Measurements from ENCODE around the gene IL17RA.

Gene IL17RA

GRCh38 chr22:17152340-17152739 lies 67.5 kb downstream of the IL17RA start:
- H3K23ac ChIP-seq (ENCODE audit: low read depth, low read length, poor library complexity) = no peak overlapping the region
- H3K14ac ChIP-seq (ENCODE audit: low read length) = no peak overlapping the region
- no peak overlapping the region for H2AK5ac ChIP-seq (ENCODE audit: low read depth, low read length)
- no peak overlapping the region for H3K18ac ChIP-seq (ENCODE audit: low read length)
- no peak for DNase-seq (ENCODE audit: low spot score)
- H2BK120ac ChIP-seq (ENCODE audit: low read depth, low read length) = no peak overlapping the region
- peaks cover 7 to 54% of the 10 kb centered on the region in 2 donors for H3K36me3 ChIP-seq (replicated peaks in 1 of 2; ENCODE audit: control insufficient read depth in 2 of 2, insufficient read depth in 2 of 2, low read length in 2 of 2)
- H3K4ac ChIP-seq (ENCODE audit: low read length) = no peak overlapping the region
- no peak overlapping the region for H3K4me2 ChIP-seq (ENCODE audit: insufficient read depth, low read length, poor library complexity, severe bottlenecking)
- H2BK15ac ChIP-seq (ENCODE audit: low read length) = no peak overlapping the region
- no peak overlapping the region for H4K91ac ChIP-seq (ENCODE audit: low read depth, low read length, poor library complexity)
- no peak overlapping the region for H2AFZ ChIP-seq (ENCODE audit: low read length)
- no CpG with 5 or more reads among the region's 6 CpGs for WGBS, 2 donors (ENCODE audit: extremely low coverage in 2 of 2, insufficient read length in 2 of 2, insufficient replicate concordance in 1 of 2)
- H3K4me3 ChIP-seq (ENCODE audit: low read length in 2 of 2) = no peak overlapping the region
- H3K79me1 ChIP-seq (ENCODE audit: low read depth, low read length) = peaks cover 2% of the 10 kb centered on the region
- no peak overlapping the region for H4K8ac ChIP-seq (ENCODE audit: low read depth, low read length)
- H2BK5ac ChIP-seq (ENCODE audit: low read length) = no peak overlapping the region
- no peak overlapping the region for H3K27ac ChIP-seq (replicated peaks; ENCODE audit: low read length)
- no peaks in the 10 kb centered on the region for H3K4me1 ChIP-seq (ENCODE audit: control insufficient read depth in 2 of 2, insufficient read depth in 1 of 2, low read depth in 1 of 2, low read length in 2 of 2)
- H2BK12ac ChIP-seq (ENCODE audit: low read length) = no peak overlapping the region
- H3K9ac ChIP-seq (ENCODE audit: low read depth, low read length, poor library complexity) = no peak overlapping the region
- no peaks in the 10 kb centered on the region for H3K27me3 ChIP-seq (ENCODE audit: control insufficient read depth in 3 of 3, insufficient read depth in 3 of 3, low read depth in 1 of 3, low read length in 3 of 3)
- no peaks in the 10 kb centered on the region for H3K9me3 ChIP-seq (replicated peaks in 1 of 2; ENCODE audit: control insufficient read depth in 2 of 2, insufficient read depth in 1 of 2, low read depth in 1 of 2, low read length in 2 of 2)

GRCh38 chr22:17152971-17153370 lies 68.2 kb downstream of the IL17RA start:
- WGBS, 2 donors (ENCODE audit: extremely low coverage in 2 of 2, insufficient read length in 2 of 2, insufficient replicate concordance in 1 of 2) = no CpG with 5 or more reads among the region's 3 CpGs

GRCh38 chr22:17155941-17156340 lies 71.1 kb downstream of the IL17RA start:
- no peak overlapping the region for H2BK120ac ChIP-seq (ENCODE audit: low read depth, low read length)
- H2BK12ac ChIP-seq (ENCODE audit: low read length) = no peak overlapping the region
- H3K4me3 ChIP-seq (ENCODE audit: low read length in 2 of 2) = no peak overlapping the region
- H3K4me2 ChIP-seq (ENCODE audit: insufficient read depth, low read length, poor library complexity, severe bottlenecking) = no peak overlapping the region
- no peaks in the 10 kb centered on the region for H3K9me3 ChIP-seq (replicated peaks in 1 of 2; ENCODE audit: control insufficient read depth in 2 of 2, insufficient read depth in 1 of 2, low read depth in 1 of 2, low read length in 2 of 2)
- peaks cover 4 to 5% of the 10 kb centered on the region in 2 donors for H3K4me1 ChIP-seq (ENCODE audit: control insufficient read depth in 2 of 2, insufficient read depth in 1 of 2, low read depth in 1 of 2, low read length in 2 of 2)
- no peaks in the 10 kb centered on the region for H3K79me1 ChIP-seq (ENCODE audit: low read depth, low read length)
- no peak overlapping the region for H3K18ac ChIP-seq (ENCODE audit: low read length)
- H2AFZ ChIP-seq (ENCODE audit: low read length) = no peak overlapping the region
- H4K8ac ChIP-seq (ENCODE audit: low read depth, low read length) = no peak overlapping the region
- H3K9ac ChIP-seq (ENCODE audit: low read depth, low read length, poor library complexity) = no peak overlapping the region
- H3K23ac ChIP-seq (ENCODE audit: low read depth, low read length, poor library complexity) = no peak overlapping the region
- H3K14ac ChIP-seq (ENCODE audit: low read length) = no peak overlapping the region
- H3K4ac ChIP-seq (ENCODE audit: low read length) = no peak overlapping the region
- no peak overlapping the region for H2BK15ac ChIP-seq (ENCODE audit: low read length)
- H2AK5ac ChIP-seq (ENCODE audit: low read depth, low read length) = no peak overlapping the region
- no CpG with 5 or more reads among the region's 3 CpGs for WGBS, 2 donors (ENCODE audit: extremely low coverage in 2 of 2, insufficient read length in 2 of 2, insufficient replicate concordance in 1 of 2)
- H3K36me3 ChIP-seq (replicated peaks in 1 of 2; ENCODE audit: control insufficient read depth in 2 of 2, insufficient read depth in 2 of 2, low read length in 2 of 2) = peaks cover 0 to 36% of the 10 kb centered on the region in 2 donors
- no peak overlapping the region for H3K27ac ChIP-seq (replicated peaks; ENCODE audit: low read length)
- H3K27me3 ChIP-seq (ENCODE audit: control insufficient read depth in 3 of 3, insufficient read depth in 3 of 3, low read depth in 1 of 3, low read length in 3 of 3) = no peaks in the 10 kb centered on the region
- no peak for DNase-seq (ENCODE audit: low spot score)
- H4K91ac ChIP-seq (ENCODE audit: low read depth, low read length, poor library complexity) = no peak overlapping the region
- no peak overlapping the region for H2BK5ac ChIP-seq (ENCODE audit: low read length)

More at GRCh38 chr22:17152971-17153370, 68.2 kb downstream of the IL17RA start:
- Histone ChIP-seq H3K23ac (ENCODE audit: low read depth, low read length, poor library complexity) (no peak overlapping the region), H2BK5ac (ENCODE audit: low read length) (no peak overlapping the region), H3K27ac (replicated peaks; ENCODE audit: low read length) (no peak overlapping the region), H3K14ac (ENCODE audit: low read length) (no peak overlapping the region), H2BK12ac (ENCODE audit: low read length) (no peak overlapping the region), H3K4me2 (ENCODE audit: insufficient read depth, low read length, poor library complexity, severe bottlenecking) (no peak overlapping the region), H3K4me1 (ENCODE audit: control insufficient read depth in 2 of 2, insufficient read depth in 1 of 2, low read depth in 1 of 2, low read length in 2 of 2) (peaks cover 0 to 4% of the 10 kb centered on the region in 2 donors), H2AK5ac (ENCODE audit: low read depth, low read length) (no peak overlapping the region), H3K4me3 (ENCODE audit: low read length in 2 of 2) (no peak overlapping the region), H3K4ac (ENCODE audit: low read length) (no peak overlapping the region), H4K8ac (ENCODE audit: low read depth, low read length) (no peak overlapping the region), H3K18ac (ENCODE audit: low read length) (no peak overlapping the region), H2BK120ac (ENCODE audit: low read depth, low read length) (no peak overlapping the region), H2BK15ac (ENCODE audit: low read length) (no peak overlapping the region), H3K36me3 (replicated peaks in 1 of 2; ENCODE audit: control insufficient read depth in 2 of 2, insufficient read depth in 2 of 2, low read length in 2 of 2) (peaks cover 6 to 54% of the 10 kb centered on the region in 2 donors), H2AFZ (ENCODE audit: low read length) (no peak overlapping the region), H3K9me3 (replicated peaks in 1 of 2; ENCODE audit: control insufficient read depth in 2 of 2, insufficient read depth in 1 of 2, low read depth in 1 of 2, low read length in 2 of 2) (no peaks in the 10 kb centered on the region), H3K79me1 (ENCODE audit: low read depth, low read length) (peaks cover 2% of the 10 kb centered on the region), H3K9ac (ENCODE audit: low read depth, low read length, poor library complexity) (no peak overlapping the region), H4K91ac (ENCODE audit: low read depth, low read length, poor library complexity) (no peak overlapping the region), H3K27me3 (ENCODE audit: control insufficient read depth in 3 of 3, insufficient read depth in 3 of 3, low read depth in 1 of 3, low read length in 3 of 3) (no peaks in the 10 kb centered on the region)
- no peak for DNase-seq (ENCODE audit: low spot score)

GRCh38 chr22:17157714-17158113 lies 72.9 kb downstream of the IL17RA start:
- H3K27me3 ChIP-seq (ENCODE audit: control insufficient read depth in 3 of 3, insufficient read depth in 3 of 3, low read depth in 1 of 3, low read length in 3 of 3) = no peaks in the 10 kb centered on the region
- H3K14ac ChIP-seq (ENCODE audit: low read length) = no peak overlapping the region
- no peak overlapping the region for H2BK120ac ChIP-seq (ENCODE audit: low read depth, low read length)
- H3K4ac ChIP-seq (ENCODE audit: low read length) = no peak overlapping the region
- no peak overlapping the region for H3K23ac ChIP-seq (ENCODE audit: low read depth, low read length, poor library complexity)
- H3K27ac ChIP-seq (replicated peaks; ENCODE audit: low read length) = no peak overlapping the region
- no peak overlapping the region for H3K9ac ChIP-seq (ENCODE audit: low read depth, low read length, poor library complexity)
- H4K91ac ChIP-seq (ENCODE audit: low read depth, low read length, poor library complexity) = no peak overlapping the region
- H2AK5ac ChIP-seq (ENCODE audit: low read depth, low read length) = no peak overlapping the region
- no peak overlapping the region for H2BK12ac ChIP-seq (ENCODE audit: low read length)
- H2AFZ ChIP-seq (ENCODE audit: low read length) = no peak overlapping the region
- no CpG with 5 or more reads among the region's 3 CpGs for WGBS, 2 donors (ENCODE audit: extremely low coverage in 2 of 2, insufficient read length in 2 of 2, insufficient replicate concordance in 1 of 2)
- no peaks in the 10 kb centered on the region for H3K79me1 ChIP-seq (ENCODE audit: low read depth, low read length)
- H2BK5ac ChIP-seq (ENCODE audit: low read length) = no peak overlapping the region
- no peaks in the 10 kb centered on the region for H3K9me3 ChIP-seq (replicated peaks in 1 of 2; ENCODE audit: control insufficient read depth in 2 of 2, insufficient read depth in 1 of 2, low read depth in 1 of 2, low read length in 2 of 2)
- H3K4me1 ChIP-seq (ENCODE audit: control insufficient read depth in 2 of 2, insufficient read depth in 1 of 2, low read depth in 1 of 2, low read length in 2 of 2) = peaks cover 4 to 5% of the 10 kb centered on the region in 2 donors
- peaks cover 0 to 27% of the 10 kb centered on the region in 2 donors for H3K36me3 ChIP-seq (replicated peaks in 1 of 2; ENCODE audit: control insufficient read depth in 2 of 2, insufficient read depth in 2 of 2, low read length in 2 of 2)
- peak overlapping the region in 1 of 2 donors; percentile 69 for H3K4me3 ChIP-seq (ENCODE audit: low read length in 2 of 2)
- H3K4me2 ChIP-seq (ENCODE audit: insufficient read depth, low read length, poor library complexity, severe bottlenecking) = no peak overlapping the region
- no peak overlapping the region for H3K18ac ChIP-seq (ENCODE audit: low read length)
- DNase-seq (ENCODE audit: low spot score) = no peak
- no peak overlapping the region for H2BK15ac ChIP-seq (ENCODE audit: low read length)
- no peak overlapping the region for H4K8ac ChIP-seq (ENCODE audit: low read depth, low read length)

Data from neuronal stem cell (in vitro differentiated cells).